Left ventricle myocardium superior (tissue), 1 donor: ENCODE data around the gene PRSS53. TPM values are rescaled to one million over a fixed set of nuclear protein-coding genes. Genes with fewer than 3 reads are reported as not detected.
A peak's percentile ranks its signal among the peaks of the same experiment; 100 is the strongest.

ENCODE experiments used
- ATAC-seq: fragments of 200-7000 bp; cut with Tn5 transposase; one replicate; pipeline ENCODE4 v1.9.1; 2020; ENCODE audit warnings: mild to moderate bottlenecking, moderate library complexity
- DNase-seq: peaks from one replicate; pipeline ENCODE4 v3.0.0-alpha.2; 2020
- intact Hi-C: fragments of 100-400 bp; cut with micrococcal nuclease; formaldehyde crosslinking; loops from one replicate; pipeline ENCODE4 v1.11.0; 2022
- total RNA-seq: library from RNA; stranded (reverse); fragmentation: NEBNext Ultra II Directional; extraction: Animal tissue kit (Norgen Biotek cat#: 25700); gene quantifications from one replicate; pipeline ENCODE4 v1.2.1, GENCODE V29; 2021
- donor health status: DM: no; HTN: yes; CAD: no; lungs with severe emphysema.

PRSS53 gene
- total RNA-seq, 1 donor from 2014 or later, result 0.87 TPM

GRCh38 chr16:31063843-31064611, 24.7 kb downstream of the PRSS53 start:
- DNase-seq (no peak), ATAC-seq (no peak)
- intact Hi-C loops, result no loop called here

- ATAC-seq, result no peak
- no peak for DNase-seq
- intact Hi-C loops, result no loop called here
Measured at GRCh38 chr16:31063495-31063842, 25.3 kb downstream of the PRSS53 start.

- DNase-seq (no peak), ATAC-seq (no peak)
- intact Hi-C loops, result no loop called here
Measured at GRCh38 chr16:31061813-31062440, 26.8 kb downstream of the PRSS53 start.

- intact Hi-C loops, result no loop called here
- DNase-seq (no peak), ATAC-seq (no peak)
Measured at GRCh38 chr16:31061126-31061812, 27.5 kb downstream of the PRSS53 start.

GRCh38 chr16:31055613-31056012, 33.1 kb downstream of the PRSS53 start:
- DNase-seq (no peak), ATAC-seq (no peak)
- intact Hi-C loops, result no loop called here

GRCh38 chr16:31052114-31052513, 36.6 kb downstream of the PRSS53 start:
- intact Hi-C loops, result no loop called here
- no peak for ATAC-seq
- no peak for DNase-seq

GRCh38 chr16:31050280-31051030, 38.3 kb downstream of the PRSS53 start:
- intact Hi-C loops, result no loop called here
- ATAC-seq, result no peak

GRCh38 chr16:31043898-31044481, 44.8 kb downstream of the PRSS53 start:
- intact Hi-C loops, result no loop called here
- ATAC-seq, result no peak

More at GRCh38 chr16:31050280-31051030, 38.3 kb downstream of the PRSS53 start:
- DNase-seq, result no peak

GRCh38 chr16:31043352-31043751, 45.4 kb downstream of the PRSS53 start:
- no peak for ATAC-seq
- intact Hi-C loops, result no loop called here
- DNase-seq, result no peak

More at GRCh38 chr16:31043898-31044481, 44.8 kb downstream of the PRSS53 start:
- DNase-seq, result no peak

GRCh38 chr16:31042866-31043265, 45.9 kb downstream of the PRSS53 start:
- no peak for ATAC-seq
- no peak for DNase-seq
- intact Hi-C loops, result no loop called here

- DNase-seq, result no peak
- intact Hi-C loops, result no loop called here
- ATAC-seq, result no peak
Measured at GRCh38 chr16:31038993-31039392, 49.8 kb downstream of the PRSS53 start.

GRCh38 chr16:31036691-31037090, 52.1 kb downstream of the PRSS53 start:
- DNase-seq (no peak), ATAC-seq (no peak)
- intact Hi-C loops, result no loop called here

GRCh38 chr16:31033709-31034492, 54.8 kb downstream of the PRSS53 start:
- DNase-seq, result peak; percentile 94
- ATAC-seq, result peak; percentile 89
- intact Hi-C loops, result no loop called here

Other genes with a start within 250 kb of the PRSS53 start
- 29.6 TPM for gene BCL7C, start 194.9 kb downstream of the PRSS53 start, total RNA-seq
- gene CTF1, start 192.3 kb downstream of the PRSS53 start, total RNA-seq, result 7.5 TPM
- 5.7 TPM for gene FBXL19, start 165.4 kb downstream of the PRSS53 start, total RNA-seq
- gene ORAI3, start 139.9 kb downstream of the PRSS53 start, total RNA-seq, result 10.8 TPM
- gene SETD1A, start 131.2 kb downstream of the PRSS53 start, total RNA-seq, result 11.0 TPM
- 7.4 TPM for gene HSD3B7, start 103.7 kb downstream of the PRSS53 start, total RNA-seq
- 0.40 TPM for gene STX1B, start 78.3 kb downstream of the PRSS53 start, total RNA-seq
- gene STX4, start 55.4 kb downstream of the PRSS53 start, total RNA-seq, result 42.4 TPM
- 3.9 TPM for gene ZNF668, start 14.7 kb downstream of the PRSS53 start, total RNA-seq
- gene ZNF646, start 14.5 kb downstream of the PRSS53 start, total RNA-seq, result 9.9 TPM
- gene VKORC1, start 5.9 kb upstream of the PRSS53 start, total RNA-seq, result 39.9 TPM
- 90.5 TPM for gene BCKDK, start 19.4 kb upstream of the PRSS53 start, total RNA-seq
- gene KAT8, start 28.7 kb upstream of the PRSS53 start, total RNA-seq, result 77.4 TPM
- gene PRSS8, start 46.8 kb upstream of the PRSS53 start, total RNA-seq, result not detected
- 2.7 TPM for gene PRSS36, start 61.1 kb upstream of the PRSS53 start, total RNA-seq
- 84.8 TPM for gene FUS, start 91.2 kb upstream of the PRSS53 start, total RNA-seq
- gene PYCARD, start 113.8 kb upstream of the PRSS53 start, total RNA-seq, result 7.4 TPM
- 0.40 TPM for gene TRIM72, start 125.2 kb upstream of the PRSS53 start, total RNA-seq
- gene PYDC1, start 128.2 kb upstream of the PRSS53 start, total RNA-seq, result not detected
- 7.1 TPM for gene ITGAM, start 171.0 kb upstream of the PRSS53 start, total RNA-seq